ENCODE data around the gene TMPRSS3.

The TMPRSS3 gene

GRCh38 chr21:42332557-42333317 is 63.1 kb downstream of the TMPRSS3 start:
- DNase-seq (ENCODE audit: low read depth), result no peak

- no peak for DNase-seq (ENCODE audit: low read depth)
These were observed 64.2 kb downstream of the TMPRSS3 start for GRCh38 chr21:42331660-42332059.

- no peak for DNase-seq (ENCODE audit: low read depth)
These were observed 65.2 kb downstream of the TMPRSS3 start for GRCh38 chr21:42330380-42331371.

GRCh38 chr21:42324896-42325295 is 71.0 kb downstream of the TMPRSS3 start:
- no peak for DNase-seq (ENCODE audit: low read depth)
